Heart right ventricle (tissue), 16 donors: ENCODE measurements around the gene MLIP. TPM values are rescaled to one million over a fixed set of nuclear protein-coding genes. Genes with fewer than 3 reads are reported as not detected.

Source experiments
- ATAC-seq, 8 donors: fragments of 200-7000 bp; cut with Tn5 transposase; one replicate each; pipeline ENCODE4 v1.9.1; 2020; ENCODE audit warnings: mild to moderate bottlenecking in 8 of 8, moderate library complexity in 8 of 8, moderate number of reproducible peaks in 1 of 8
- DNase-seq, 2 donors: peaks; one replicate each; pipeline ENCODE4 v3.0.0-alpha.2; 2020
- H3K27ac ChIP-seq, 10 donors: fragments of 200-600 bp; sonication (generic) in 2 of 10; one replicate each; pipeline versions ENCODE4 v1.5.0 to v1.8.0; 2020 to 2022; ENCODE audit warnings: mild to moderate bottlenecking in 3 of 10
- H3K27me3 ChIP-seq, 7 donors: fragments of 200-600 bp; one replicate each; pipeline ENCODE4 v1.8.0; 2021 to 2022; ENCODE audit warnings: mild to moderate bottlenecking in 2 of 7
- H3K36me3 ChIP-seq, 9 donors: fragments of 200-600 bp; sonication (generic) in 1 of 9; one replicate each; pipeline versions ENCODE4 v1.5.0 to v1.8.0; 2020 to 2022; ENCODE audit warnings: mild to moderate bottlenecking in 2 of 9
- H3K4me1 ChIP-seq, 9 donors: fragments of 200-600 bp; sonication (generic) in 1 of 9; one replicate each; pipeline versions ENCODE4 v1.5.0 to v1.8.0; 2020 to 2022; ENCODE audit warnings: mild to moderate bottlenecking in 4 of 9
- H3K4me3 ChIP-seq, 10 donors: fragments of 200-600 bp; sonication (generic) in 2 of 10; one replicate each; pipeline versions ENCODE4 v1.5.0 to v1.8.0; 2020 to 2022; ENCODE audit warnings: mild to moderate bottlenecking in 7 of 10, moderate library complexity in 2 of 10
- H3K9me3 ChIP-seq, 11 donors: fragments of 200-600 bp in 10 of 11; sonication (generic) in 2 of 11; one replicate each; pipeline versions ENCODE4 v1.5.0 to v1.8.0; 2013 to 2022; ENCODE audit warnings: mild to moderate bottlenecking in 2 of 11, control low read depth in 1 of 11, moderate library complexity in 1 of 11
- WGBS, 2 donors: extraction: QIAGEN DNeasy Blood & Tissue Kit; methylation state at CpG; one replicate each; pipeline ENCODE4 v1.1.7; 2013; ENCODE audit warnings: inconsistent platforms in 1 of 2; 5-methylcytosine and 5-hydroxymethylcytosine counted together
- intact Hi-C, 10 donors: fragments of 100-400 bp; cut with DNase I; formaldehyde crosslinking; loops; one replicate each; pipeline versions ENCODE4 v1.11.1 to v1.14.2; 2022
- polyA plus RNA-seq, 2 donors: library from polyadenylated mRNA; stranded (reverse); fragments of 200-250 nt; gene quantifications; one replicate each; pipeline ENCODE4 v1.2.3, GENCODE V29; 2013
- total RNA-seq, 10 donors: library from RNA; stranded (reverse); fragmentation: NEBNext Ultra II Directional in 3 of 10; extraction: Animal tissue kit (Norgen Biotek cat#: 25700) in 3 of 10; gene quantifications; one replicate each; pipeline versions ENCODE4 v1.2.1 to v1.2.4, GENCODE V29; 2021 to 2023
- TF ChIP-seq, protein P1 (sequence below), 9 donors: fragments of 200-600 bp; sonication (generic) in 2 of 9; IDR thresholded peaks; one replicate each; pipeline versions ENCODE4 v1.5.0 to v1.8.0; 2021 to 2022; ENCODE audit warnings: antibody characterized with exemption in 9 of 9, mild to moderate bottlenecking in 5 of 9, moderate library complexity in 1 of 9
- donor health status: Arrhythmogenic right ventricular cardiomyopathy.
- donor health status: ischemic (EF 13 %, LVEDD 7.1; RV severe dilation, severe dysfunction).
- donor health status: healthy with polysubstance abuse.
- donor health status: DM: no; HTN: yes; CAD: no.
- donor health status: DM: no; HTN: no; CAD: no.
- donor health status: ischemic (EF 25% LVEDD 6.9; RV normal size, moderate dysfunction).
- donor health status: ischemic (EF 25% LVEDD 5.7; RV mildly dilated, moderate dysfunction).
- donor health status: healthy.
- donor health status: DM: yes; HTN: yes; CAD: no.
- donor health status: Ischemic cardiomyopathy.
- donor health status: ischemic (EF 35%, LVEDD 5.7; RV mildly dilated, moderate dysfunction).
- donor health status: nonischemic (EF 11% LVEDD 7.7; RV severe dilation, severe dysfunction).
- donor health status: DM: yes; HTN: yes; CAD: no.
- donor health status: PGD.
- donor health status: ischemic (EF 29% LVEDD 5.4; RV normal size, mild dysfunction).
- donor health status: nonischemic (EF 23%, LVEDD 6.1; RV moderate dilation, normal function).

Gene MLIP
- total and polyA plus RNA-seq, 12 donors: 102 to 486 (median 394) TPM

- ATAC-seq (no peak), DNase-seq (no peak)
- no peaks in the 10 kb centered on the region for H3K27me3 ChIP-seq
- no peaks in the 10 kb centered on the region for H3K9me3 ChIP-seq
- H3K4me1 ChIP-seq: peaks cover 6 to 69% (median 43%) of the 10 kb centered on the region in 9 donors
- H3K27ac ChIP-seq: peak overlapping the region in 2 of 10 donors; percentile 15 to 27
- H3K36me3 ChIP-seq: no peaks in the 10 kb centered on the region
- WGBS, 2 donors: 61% methylated on average over 1 of the region's 1 CpG
- no peak overlapping the region for H3K4me3 ChIP-seq
- intact Hi-C loops: no loop called here
- TF ChIP-seq, protein P1, sequence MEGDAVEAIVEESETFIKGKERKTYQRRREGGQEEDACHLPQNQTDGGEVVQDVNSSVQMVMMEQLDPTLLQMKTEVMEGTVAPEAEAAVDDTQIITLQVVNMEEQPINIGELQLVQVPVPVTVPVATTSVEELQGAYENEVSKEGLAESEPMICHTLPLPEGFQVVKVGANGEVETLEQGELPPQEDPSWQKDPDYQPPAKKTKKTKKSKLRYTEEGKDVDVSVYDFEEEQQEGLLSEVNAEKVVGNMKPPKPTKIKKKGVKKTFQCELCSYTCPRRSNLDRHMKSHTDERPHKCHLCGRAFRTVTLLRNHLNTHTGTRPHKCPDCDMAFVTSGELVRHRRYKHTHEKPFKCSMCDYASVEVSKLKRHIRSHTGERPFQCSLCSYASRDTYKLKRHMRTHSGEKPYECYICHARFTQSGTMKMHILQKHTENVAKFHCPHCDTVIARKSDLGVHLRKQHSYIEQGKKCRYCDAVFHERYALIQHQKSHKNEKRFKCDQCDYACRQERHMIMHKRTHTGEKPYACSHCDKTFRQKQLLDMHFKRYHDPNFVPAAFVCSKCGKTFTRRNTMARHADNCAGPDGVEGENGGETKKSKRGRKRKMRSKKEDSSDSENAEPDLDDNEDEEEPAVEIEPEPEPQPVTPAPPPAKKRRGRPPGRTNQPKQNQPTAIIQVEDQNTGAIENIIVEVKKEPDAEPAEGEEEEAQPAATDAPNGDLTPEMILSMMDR (IDR thresholded peaks at IDR 0.05): no peak
These were observed 958 bp downstream of the MLIP start for GRCh38 chr6:54112151-54112650.

DNA sequence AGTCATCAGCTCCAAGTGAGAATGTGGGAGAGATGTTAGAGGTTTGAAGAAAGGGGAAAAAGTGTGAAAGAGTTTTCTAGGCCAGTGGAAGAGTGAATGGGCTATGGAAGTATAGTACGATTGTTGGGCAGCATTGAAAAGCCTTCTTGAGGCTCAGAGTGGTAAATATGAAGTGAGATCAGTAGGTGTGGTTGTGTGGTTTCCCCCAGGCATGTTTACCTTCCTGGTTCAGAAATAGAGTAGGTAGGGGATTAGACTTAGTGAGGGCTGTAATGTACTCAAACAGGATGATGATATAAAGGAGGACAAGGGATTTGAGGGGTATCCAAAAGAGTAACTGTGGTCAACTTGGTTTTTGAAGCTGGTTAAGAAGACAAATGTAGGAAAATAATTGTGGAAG is 3.7 kb downstream of the MLIP start:
- no peak overlapping the region for H3K27ac ChIP-seq
- H3K36me3 ChIP-seq: no peaks in the 10 kb centered on the region
- intact Hi-C loops: no loop called here
- TF ChIP-seq, protein P1 (IDR thresholded peaks at IDR 0.05): no peak
- H3K4me3 ChIP-seq: no peak overlapping the region
- no peaks in the 10 kb centered on the region for H3K27me3 ChIP-seq
- H3K9me3 ChIP-seq: no peaks in the 10 kb centered on the region
- no peak for ATAC-seq
- 84 to 87% methylated on average over 1 of the region's 1 CpG for WGBS, 2 donors
- H3K4me1 ChIP-seq: peaks cover 6 to 69% (median 29%) of the 10 kb centered on the region in 9 donors
- DNase-seq: no peak

DNA sequence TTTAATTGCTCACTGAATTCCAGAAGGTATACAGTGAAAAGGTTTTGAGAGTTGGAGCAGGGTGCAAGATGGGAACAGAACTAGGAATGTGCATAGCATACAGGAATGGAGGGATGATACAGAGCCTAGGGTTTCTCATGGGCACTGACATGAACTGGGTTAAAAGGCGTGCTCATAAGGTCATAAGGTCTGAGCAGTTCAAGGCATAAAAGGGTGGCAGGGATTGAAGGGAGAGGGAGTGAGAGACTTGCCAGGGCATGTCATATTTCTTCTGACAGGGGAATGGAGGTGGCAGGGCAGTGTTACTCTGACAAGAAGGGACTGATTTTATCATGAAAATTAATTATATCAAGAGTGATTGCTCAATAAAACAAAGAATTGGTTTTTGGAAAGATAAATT is 4.7 kb downstream of the MLIP start:
- no peaks in the 10 kb centered on the region for H3K27me3 ChIP-seq
- H3K36me3 ChIP-seq: no peaks in the 10 kb centered on the region
- no peak overlapping the region for H3K4me3 ChIP-seq
- intact Hi-C loops: no loop called here
- no peak for DNase-seq
- H3K9me3 ChIP-seq: no peaks in the 10 kb centered on the region
- peaks cover 6 to 62% (median 24%) of the 10 kb centered on the region in 9 donors for H3K4me1 ChIP-seq
- TF ChIP-seq, protein P1 (IDR thresholded peaks at IDR 0.05): no peak
- peak in 5 of 8 donors; percentile 31 to 46 (median 44) for ATAC-seq
- 55 to 65% methylated on average over 1 of the region's 1 CpG for WGBS, 2 donors
- H3K27ac ChIP-seq: peak overlapping the region in 4 of 10 donors; percentile 6 to 63 (median 11)

- DNase-seq (no peak), ATAC-seq (peak in 7 of 8 donors; percentile 46 to 87 (median 76))
- H3K4me3 ChIP-seq: no peak overlapping the region
- peaks cover 0 to 42% (median 7%) of the 10 kb centered on the region in 9 donors for H3K4me1 ChIP-seq
- no peaks in the 10 kb centered on the region for H3K27me3 ChIP-seq
- WGBS, 2 donors: 73 to 81% methylated on average over 2 of the region's 2 CpGs
- intact Hi-C loops: no loop called here
- H3K36me3 ChIP-seq: no peaks in the 10 kb centered on the region
- no peaks in the 10 kb centered on the region for H3K9me3 ChIP-seq
- no peak overlapping the region for H3K27ac ChIP-seq
- TF ChIP-seq, protein P1 (IDR thresholded peaks at IDR 0.05): no peak
These were observed 6.9 kb downstream of the MLIP start for GRCh38 chr6:54118117-54118516.
